HG02571 (cell line): ENCODE results near the gene ERG28.

Experiments
- ATAC-seq: cut with Tn5 transposase; IDR thresholded peaks from one replicate; pipeline ENCODE4 v1.9.1; 2021; ENCODE audit warnings: mild to moderate bottlenecking, moderate library complexity; ENCODE audit not compliant: unreplicated experiment

The ERG28 gene

DNA sequence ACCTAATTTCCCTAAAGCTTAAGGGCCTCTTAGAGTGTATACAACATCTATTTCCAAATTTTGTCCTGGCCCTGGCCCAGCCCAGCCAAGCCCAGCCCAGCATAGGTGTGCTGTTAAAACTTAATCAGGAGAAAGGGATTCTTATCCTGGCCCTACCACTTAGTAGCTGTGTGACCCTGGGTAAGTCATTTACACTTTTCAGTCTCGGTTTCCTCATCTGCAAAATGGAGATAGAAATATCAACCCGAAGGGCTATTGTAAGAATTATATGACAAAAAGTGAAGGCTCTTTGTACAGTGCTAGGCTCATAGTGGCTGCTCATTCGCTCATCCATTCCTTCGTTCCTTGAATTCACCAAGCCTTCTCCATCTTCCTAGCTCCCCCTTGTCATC, 442 bp downstream of the ERG28 start:
- no peak for ATAC-seq

DNA sequence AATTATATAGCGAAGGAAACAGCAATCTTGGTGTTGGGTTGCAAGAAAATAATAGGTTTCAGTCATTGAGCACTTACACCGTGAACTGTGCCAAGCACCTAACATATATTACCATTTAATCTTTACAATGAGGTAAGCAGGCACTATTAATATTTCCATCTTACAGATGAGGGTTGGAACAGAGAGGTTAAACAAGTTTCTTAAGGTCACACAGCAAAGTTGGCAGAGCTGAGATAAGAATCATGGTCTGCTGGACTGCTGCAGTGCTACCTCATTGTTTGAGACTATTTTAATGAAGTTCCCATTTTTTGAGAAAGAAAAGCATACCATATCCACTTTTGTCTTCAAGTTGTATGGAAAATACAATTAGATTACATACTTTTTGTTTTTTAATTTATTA, 1.7 kb downstream of the ERG28 start:
- no peak for ATAC-seq

- ATAC-seq: no peak
Observed at GRCh38 chr14:75657331-75657730, 3.3 kb downstream of the ERG28 start.

DNA sequence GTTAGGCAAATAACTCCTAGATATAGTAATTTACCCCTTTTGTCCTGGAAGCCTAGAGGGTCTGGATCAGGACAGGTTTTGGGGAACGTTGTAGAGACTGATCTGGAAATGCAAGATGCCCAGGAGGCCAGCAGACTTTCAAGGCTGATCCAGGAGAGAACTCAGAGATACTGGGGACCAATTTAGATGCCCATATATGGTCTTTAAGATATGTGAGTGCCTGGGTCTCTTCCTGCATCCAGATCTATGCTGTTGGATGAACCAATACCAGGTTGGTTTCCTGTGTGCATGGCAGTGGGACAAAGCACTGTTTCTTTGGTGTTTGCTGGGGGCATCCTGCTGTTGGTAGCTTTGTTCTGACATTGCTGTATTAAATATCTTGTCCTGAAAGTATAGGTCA, 5.4 kb downstream of the ERG28 start:
- no peak for ATAC-seq

GRCh38 chr14:75654127-75654732, 6.4 kb downstream of the ERG28 start:
- ATAC-seq: no peak

GRCh38 chr14:75653563-75653962, 7.1 kb downstream of the ERG28 start:
- ATAC-seq: no peak

DNA sequence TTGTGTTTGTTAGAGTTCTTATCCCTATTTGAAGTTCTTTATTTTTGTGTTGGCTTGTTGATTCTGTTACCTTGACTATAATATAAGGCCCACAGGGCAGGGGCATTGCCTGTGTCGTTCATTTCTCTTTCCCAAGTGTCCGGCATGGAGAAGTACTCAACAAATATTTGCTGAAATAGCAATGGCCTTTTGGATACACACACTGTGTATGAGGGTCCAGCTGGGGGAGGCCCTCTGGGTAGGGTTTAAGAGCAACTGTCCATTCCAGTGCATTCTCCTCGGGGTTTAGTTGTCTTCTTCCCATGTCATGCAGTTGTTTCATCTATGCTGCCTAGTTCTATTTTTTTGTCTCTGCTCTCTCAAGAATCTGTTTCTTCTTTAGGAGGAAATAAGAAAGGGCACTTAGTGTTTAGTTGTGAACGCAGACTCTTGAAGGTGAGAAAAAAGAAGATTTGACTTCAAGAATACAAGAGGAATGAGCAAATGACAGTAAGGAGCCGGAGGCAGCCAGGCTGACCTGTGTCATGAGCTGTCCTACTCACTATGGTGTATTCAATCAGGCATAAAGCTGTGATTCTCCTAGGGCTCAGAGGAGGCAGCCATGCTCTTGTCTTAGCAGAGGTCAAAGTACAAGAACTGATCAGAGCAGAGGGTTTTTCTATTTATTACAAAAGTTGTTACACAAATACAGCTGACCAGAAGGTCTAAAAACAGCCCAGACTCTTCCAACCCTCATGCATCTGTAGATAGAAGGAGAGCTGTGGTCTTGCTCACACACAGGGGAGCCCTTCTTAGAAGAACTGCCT, 10.2 kb downstream of the ERG28 start:
- ATAC-seq: no peak

DNA sequence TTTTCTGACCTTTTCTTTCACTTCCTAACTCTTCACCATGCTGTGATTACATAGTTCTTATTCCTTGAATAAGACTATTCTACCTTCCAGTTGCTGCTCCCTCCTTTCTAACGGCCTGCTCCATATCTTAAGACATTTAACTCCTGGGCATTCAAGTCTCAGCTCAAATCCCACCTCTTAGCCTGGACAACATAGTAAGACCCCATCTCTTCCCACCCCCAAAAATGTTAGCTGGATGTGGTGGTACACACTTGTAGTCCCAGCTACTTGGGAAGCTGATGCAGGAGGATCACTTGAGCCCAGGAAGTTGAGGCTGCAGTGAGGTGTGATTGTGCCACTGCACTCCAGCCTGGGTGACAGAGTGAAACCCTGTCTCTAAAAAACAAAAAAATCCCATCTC, 10.9 kb downstream of the ERG28 start:
- no peak for ATAC-seq

DNA sequence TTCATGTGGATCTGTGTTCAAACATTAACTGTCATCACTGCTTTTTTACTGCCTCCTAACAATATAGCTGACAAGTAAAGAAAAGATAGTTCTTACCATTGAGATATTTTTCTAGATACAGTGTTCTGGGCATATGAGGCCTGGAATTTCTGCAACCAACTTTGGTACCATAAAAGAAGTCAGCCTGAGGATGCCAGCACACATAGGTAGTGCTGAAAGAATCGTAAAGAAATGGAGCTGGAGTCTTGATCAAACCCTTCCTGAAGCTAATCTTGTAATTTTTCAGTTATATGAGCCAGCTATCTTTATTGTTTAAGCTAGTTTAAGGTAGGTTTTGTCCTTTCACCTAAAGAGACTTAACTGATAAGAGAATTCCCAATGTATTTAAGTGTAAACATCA, 11.3 kb downstream of the ERG28 start:
- ATAC-seq: no peak

GRCh38 chr14:75648066-75648838, 12.4 kb downstream of the ERG28 start:
- ATAC-seq: no peak

- ATAC-seq: no peak
Observed at GRCh38 chr14:75647640-75648039, 13.0 kb downstream of the ERG28 start.

GRCh38 chr14:75646762-75647161, 13.9 kb downstream of the ERG28 start:
- no peak for ATAC-seq

DNA sequence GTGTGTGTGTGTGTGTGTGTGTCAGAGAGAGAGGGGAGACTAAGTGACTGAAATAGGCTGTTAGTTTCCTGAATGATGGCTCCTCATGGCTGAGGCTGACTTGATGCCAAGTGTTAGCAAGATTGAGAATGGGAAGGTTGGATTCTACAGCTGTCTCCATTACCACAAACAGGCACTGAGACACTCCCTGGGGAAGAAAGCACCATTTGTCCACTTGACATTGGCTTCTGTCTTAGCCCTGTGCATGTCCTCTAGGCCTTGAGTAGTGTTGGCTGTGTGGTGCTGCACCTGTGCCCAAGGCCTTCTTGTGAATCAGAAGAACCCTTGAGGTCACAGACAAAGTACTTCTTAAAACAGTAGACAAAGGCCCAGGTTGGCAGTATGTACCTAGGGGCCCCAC, 15.6 kb downstream of the ERG28 start:
- no peak for ATAC-seq

DNA sequence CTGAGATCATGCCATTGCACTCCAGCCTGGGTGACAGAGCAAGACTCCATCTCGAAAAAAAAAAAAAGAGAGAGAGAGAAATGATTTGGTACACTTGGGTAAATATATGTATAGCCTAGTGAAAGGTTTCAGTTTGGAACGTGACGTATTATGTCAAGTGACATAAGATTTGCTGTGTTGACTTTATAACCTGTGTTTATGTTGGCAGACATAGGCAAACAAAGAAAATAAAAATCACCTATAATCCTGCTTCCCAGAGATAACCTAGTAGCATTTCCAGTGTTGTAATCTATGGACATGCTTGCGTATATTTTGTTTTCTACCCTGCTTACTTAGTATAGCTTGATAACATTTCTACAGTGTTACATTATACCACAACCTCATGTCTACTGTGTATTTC, 16.7 kb downstream of the ERG28 start:
- ATAC-seq: no peak

DNA sequence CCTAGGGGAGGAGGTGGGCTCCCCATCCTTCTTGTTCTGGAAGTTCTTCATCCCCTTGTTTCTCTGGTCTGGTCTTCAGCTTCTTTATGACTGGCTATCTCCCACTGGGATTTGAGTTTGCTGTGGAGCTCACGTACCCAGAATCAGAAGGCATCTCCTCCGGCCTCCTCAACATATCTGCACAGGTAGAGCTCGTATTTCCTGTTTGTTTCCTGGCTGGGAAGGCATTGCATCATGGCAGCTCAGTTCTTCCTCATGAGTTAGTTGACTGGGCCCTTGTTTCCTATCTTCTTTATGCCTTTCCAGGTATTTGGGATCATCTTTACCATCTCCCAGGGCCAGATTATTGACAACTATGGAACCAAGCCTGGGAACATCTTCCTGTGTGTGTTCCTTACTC, 19.8 kb downstream of the ERG28 start:
- no peak for ATAC-seq

GRCh38 chr14:75636100-75636692, 24.5 kb downstream of the ERG28 start:
- no peak for ATAC-seq

- no peak for ATAC-seq
Observed at GRCh38 chr14:75634848-75635247, 25.8 kb downstream of the ERG28 start.

GRCh38 chr14:75631453-75631831, 29.2 kb downstream of the ERG28 start:
- ATAC-seq: no peak

GRCh38 chr14:75630695-75631452, 29.8 kb downstream of the ERG28 start:
- no peak for ATAC-seq

DNA sequence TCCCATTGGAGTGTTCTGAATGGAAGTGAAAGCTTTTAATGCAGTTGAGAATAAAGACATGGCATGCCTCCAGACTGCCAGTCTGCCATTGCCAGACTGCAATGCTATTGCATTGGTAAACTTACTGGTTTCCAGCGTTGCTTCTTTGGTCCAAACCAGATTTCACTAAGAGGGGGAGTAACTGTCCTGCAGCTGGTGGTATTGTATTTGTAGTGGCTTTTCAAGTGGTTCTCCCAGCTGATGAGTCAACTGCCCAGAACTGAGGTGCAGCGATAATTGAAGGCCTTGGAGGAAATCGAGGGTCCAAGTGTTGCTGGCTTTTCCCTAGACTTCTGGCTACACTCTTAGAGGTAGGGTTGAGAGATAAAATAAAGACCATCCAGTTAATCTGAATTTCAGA, 31.9 kb downstream of the ERG28 start:
- ATAC-seq: no peak

GRCh38 chr14:75627406-75627805, 33.3 kb downstream of the ERG28 start:
- no peak for ATAC-seq
